HG02981 (cell line): ENCODE measurements around the gene AP3S2.
"Not testable (repeated sequence)": the region's sequence is repeated elsewhere in the genome, so short reads cannot be mapped to it uniquely, and the experiment has no call there.

Experiments
- ATAC-seq: cut with Tn5 transposase; IDR thresholded peaks from one replicate; pipeline ENCODE4 v1.9.1; 2021; ENCODE audit warnings: mild to moderate bottlenecking, moderate library complexity; ENCODE audit not compliant: unreplicated experiment

AP3S2 gene

DNA sequence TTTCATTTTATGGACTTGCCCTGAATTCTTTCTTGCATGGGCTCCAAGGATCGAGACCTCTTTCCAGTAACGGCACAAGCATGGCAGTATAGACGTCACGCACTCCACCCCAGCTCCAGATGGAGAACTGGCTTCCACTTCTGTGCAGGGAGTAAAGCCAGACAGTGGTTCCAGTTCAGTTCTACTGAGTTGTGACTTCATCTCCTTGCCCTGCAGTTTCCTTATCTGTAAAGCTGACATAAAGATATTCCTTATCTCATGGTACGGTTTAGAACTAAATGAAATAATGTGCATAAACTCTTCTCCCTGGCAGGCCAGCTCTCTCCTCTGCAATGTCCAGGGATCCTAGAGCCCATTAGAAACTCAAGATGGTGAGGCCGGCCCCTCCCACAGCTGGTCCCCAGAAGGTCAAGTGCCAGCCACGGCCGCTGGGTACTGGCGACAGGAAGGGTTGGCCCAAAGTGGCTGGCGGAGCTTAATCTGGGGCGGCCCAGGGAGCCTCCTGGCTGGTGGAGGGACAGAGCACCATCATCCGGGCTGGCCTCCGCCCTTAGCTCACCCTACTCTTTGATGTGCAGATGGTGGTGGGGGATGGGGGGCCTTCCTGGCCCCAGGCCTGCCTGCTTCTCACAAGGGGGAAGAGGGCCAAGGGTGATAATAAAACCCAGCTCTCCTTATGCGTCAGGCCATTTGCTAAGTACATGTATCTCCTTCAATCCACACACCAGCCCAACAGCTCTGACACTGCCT is 110.5 kb downstream of the AP3S2 start:
- no peak for ATAC-seq

DNA sequence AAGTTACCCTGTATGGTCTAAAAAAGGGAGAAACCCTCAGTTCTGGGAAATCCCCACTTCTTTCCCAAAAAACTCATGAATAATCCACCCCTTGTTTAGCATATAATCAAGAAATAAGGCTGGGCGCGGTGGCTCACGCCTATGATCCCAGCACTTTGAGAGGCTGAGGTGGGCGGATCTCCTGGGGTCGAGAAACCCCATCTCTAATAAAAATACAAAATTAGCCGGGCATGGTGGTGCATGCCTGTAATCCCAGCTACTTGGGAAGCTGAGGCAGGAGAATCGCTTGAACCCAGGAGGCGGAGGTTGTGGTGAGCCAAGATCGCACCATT is 111.2 kb downstream of the AP3S2 start:
- ATAC-seq, result not testable (repeated sequence)

DNA sequence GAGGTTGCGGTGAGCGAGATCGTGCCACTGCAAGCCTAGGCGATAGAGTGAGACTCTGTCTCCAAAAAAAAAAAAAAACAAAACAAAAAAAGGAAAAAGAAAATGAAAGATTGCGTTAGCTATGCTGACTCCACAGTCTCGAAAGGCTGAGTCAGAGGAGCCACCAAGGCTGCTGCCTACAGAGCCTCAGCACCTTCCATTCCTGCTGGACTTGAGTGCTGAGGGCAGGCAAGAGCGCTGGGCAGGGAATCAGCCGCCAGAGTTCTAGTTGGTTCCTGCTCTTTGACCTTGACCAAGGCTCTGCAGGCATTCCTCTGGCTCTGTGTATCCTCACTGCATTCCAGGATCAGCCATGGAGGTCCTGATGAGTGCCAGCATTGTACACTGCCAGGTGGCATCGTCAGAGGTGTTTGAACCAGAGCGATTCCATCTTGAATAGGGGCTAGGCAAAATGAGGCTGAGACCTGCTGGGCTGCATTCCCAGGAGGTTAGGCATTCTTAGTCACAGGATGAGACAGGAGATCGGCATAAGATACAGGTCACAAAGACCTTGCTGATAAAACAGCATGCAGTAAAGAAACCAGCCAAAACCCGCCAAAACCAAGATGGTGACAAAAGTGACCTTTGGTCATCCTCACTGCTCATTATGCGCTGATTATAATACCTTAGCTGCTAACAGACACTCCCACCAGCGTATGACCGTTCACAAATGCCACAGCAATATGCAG is 111.7 kb downstream of the AP3S2 start:
- no peak for ATAC-seq

DNA sequence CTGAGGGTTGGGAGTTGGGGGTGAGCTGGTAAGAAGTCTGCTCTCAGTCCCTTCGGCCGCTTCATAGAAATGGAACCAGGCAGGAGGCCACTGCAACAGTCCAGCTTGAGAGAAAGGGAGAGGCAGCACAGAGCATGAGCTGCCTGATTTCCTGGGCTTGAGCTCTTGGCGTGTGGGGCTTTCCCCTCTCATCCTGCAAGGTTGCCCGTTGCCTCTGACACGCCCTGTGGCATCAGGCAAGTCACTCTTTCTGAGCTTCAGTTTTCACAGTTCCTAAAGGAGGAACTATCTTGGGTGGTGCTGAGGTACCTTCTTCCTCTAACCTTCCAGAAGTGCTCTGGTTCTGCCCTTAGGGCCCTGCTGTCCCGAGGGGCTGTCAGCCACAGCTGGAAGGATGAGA is 112.7 kb downstream of the AP3S2 start:
- ATAC-seq, result no peak

DNA sequence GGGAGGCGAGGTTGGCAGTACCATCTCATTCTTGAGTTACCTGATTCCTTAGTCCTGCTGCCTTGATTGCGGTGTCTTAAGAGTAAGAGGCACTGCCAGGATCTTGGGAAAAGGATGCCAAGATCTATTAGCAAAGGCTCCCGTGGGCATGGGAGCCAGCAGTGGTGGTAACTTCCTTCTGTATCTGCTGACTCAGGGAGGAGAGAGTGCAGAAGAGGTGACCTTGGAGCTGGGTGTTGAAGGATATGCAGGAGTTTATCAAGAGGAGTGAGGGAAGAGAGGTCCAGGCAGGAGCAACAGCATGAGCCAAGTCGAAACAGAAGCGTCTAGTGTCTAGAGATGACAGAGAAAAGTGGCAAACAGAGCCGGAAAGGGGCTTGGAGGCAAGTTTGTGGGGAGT is 113.2 kb downstream of the AP3S2 start:
- ATAC-seq, result no peak
